ENCODE measurements around the gene MAP3K10.

DNA sequence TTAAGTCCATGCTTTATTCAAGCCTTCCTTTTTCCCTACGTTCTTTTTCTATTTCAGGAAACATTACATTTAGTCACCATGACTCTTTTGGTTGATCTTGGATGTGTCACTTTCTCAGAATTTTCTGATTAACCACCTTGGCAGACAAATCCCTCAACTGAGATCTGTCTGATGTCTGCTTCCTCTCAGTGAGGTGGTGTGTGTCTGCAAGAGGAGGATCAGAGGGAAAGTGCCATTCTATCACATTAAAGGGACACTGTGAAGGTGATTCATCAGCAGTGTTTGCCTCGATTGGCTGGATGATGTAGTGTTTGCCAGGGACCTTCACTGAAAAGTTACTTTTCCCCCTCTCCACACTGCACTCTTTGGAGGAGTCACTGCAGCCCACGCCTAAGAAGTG lies 38.3 kb downstream of the MAP3K10 start:
- TF ChIP-seq, protein P1, sequence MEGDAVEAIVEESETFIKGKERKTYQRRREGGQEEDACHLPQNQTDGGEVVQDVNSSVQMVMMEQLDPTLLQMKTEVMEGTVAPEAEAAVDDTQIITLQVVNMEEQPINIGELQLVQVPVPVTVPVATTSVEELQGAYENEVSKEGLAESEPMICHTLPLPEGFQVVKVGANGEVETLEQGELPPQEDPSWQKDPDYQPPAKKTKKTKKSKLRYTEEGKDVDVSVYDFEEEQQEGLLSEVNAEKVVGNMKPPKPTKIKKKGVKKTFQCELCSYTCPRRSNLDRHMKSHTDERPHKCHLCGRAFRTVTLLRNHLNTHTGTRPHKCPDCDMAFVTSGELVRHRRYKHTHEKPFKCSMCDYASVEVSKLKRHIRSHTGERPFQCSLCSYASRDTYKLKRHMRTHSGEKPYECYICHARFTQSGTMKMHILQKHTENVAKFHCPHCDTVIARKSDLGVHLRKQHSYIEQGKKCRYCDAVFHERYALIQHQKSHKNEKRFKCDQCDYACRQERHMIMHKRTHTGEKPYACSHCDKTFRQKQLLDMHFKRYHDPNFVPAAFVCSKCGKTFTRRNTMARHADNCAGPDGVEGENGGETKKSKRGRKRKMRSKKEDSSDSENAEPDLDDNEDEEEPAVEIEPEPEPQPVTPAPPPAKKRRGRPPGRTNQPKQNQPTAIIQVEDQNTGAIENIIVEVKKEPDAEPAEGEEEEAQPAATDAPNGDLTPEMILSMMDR (IDR thresholded peaks at IDR 0.05) = no peak
- TF ChIP-seq EZH2 (IDR thresholded peaks at IDR 0.05) (no peak), EZH2phosphoT487 (IDR thresholded peaks at IDR 0.05) (no peak)
